K562 (cell line): ENCODE results near the gene FBP2. TPM values are rescaled to one million over a fixed set of nuclear protein-coding genes. Genes with fewer than 3 reads are reported as not detected.

Experiments used
- CTCF ChIP-seq, 3 experiments: IDR thresholded peaks in 2 of 3; conservative IDR thresholded peaks in 1 of 3; 2 replicates each; pipeline ENCODE4 v1.5.1; 2011 to 2012; ENCODE audit warnings: low read length in 3 of 3, mild to moderate bottlenecking in 3 of 3, control low read depth in 2 of 3, improper control_type of control experiment in 1 of 3, inconsistent platforms in 1 of 3, low read depth in 1 of 3, mixed read lengths in 1 of 3, moderate library complexity in 1 of 3; ENCODE audit not compliant: insufficient read depth in 2 of 3
- ELF1 ChIP-seq: fragments of 200-800 bp; sonication (Bioruptor generic); IDR thresholded peaks from 2 replicates; pipeline ENCODE4 v1.6.1; 2016; ENCODE audit warnings: missing genetic modification characterization, missing compliant biosample characterization
- FOXA3 ChIP-seq, 2 experiments: fragments of 450-650 bp in 1 of 2; sonication (generic) in 1 of 2; formaldehyde crosslinking; IDR thresholded peaks in 1 of 2; conservative IDR thresholded peaks in 1 of 2; 2 replicates each; pipeline versions ENCODE4 v1.4.0 to v1.8.0; 2020 to 2022; ENCODE audit warnings: mild to moderate bottlenecking in 2 of 2, missing genetic modification reagents in 1 of 2
- GTF2A2 ChIP-seq: IDR thresholded peaks from 2 replicates; pipeline ENCODE4 v1.6.1; 2016; ENCODE audit warnings: mild to moderate bottlenecking, missing genetic modification characterization, missing compliant biosample characterization
- HINFP ChIP-seq: fragments of 450-650 bp; conservative IDR thresholded peaks from 2 replicates; pipeline ENCODE4 v1.6.1; 2016; ENCODE audit warnings: missing genetic modification characterization, low read depth, mild to moderate bottlenecking, control low read depth, missing compliant biosample characterization
- PCBP1 ChIP-seq: fragments of 200-400 bp; formaldehyde crosslinking; IDR thresholded peaks from 2 replicates; pipeline ENCODE4 v1.6.1; 2018; ENCODE audit warnings: mild to moderate bottlenecking, low read depth, low read length; ENCODE audit not compliant: poor library complexity, severe bottlenecking
- RERE ChIP-seq: sonication (generic); formaldehyde crosslinking; IDR thresholded peaks from 2 replicates; pipeline ENCODE4 v1.8.0; 2023; ENCODE audit warnings: missing genetic modification reagents, mild to moderate bottlenecking, borderline replicate concordance
- TCF7L2 ChIP-seq: fragments of 150-350 bp; IDR thresholded peaks from 2 replicates; pipeline ENCODE4 v1.6.1; 2016; ENCODE audit warnings: low read depth, mild to moderate bottlenecking, low read length, moderate library complexity
- ZNF609 ChIP-seq: sonication (generic); formaldehyde crosslinking; IDR thresholded peaks from 2 replicates; pipeline ENCODE4 v1.8.1; 2023; ENCODE audit warnings: missing genetic modification reagents, mild to moderate bottlenecking, borderline replicate concordance
- polyA plus RNA-seq, 8 experiments: library from polyadenylated mRNA; depleted of rRNA in 4 of 8; stranded (reverse) in 5 of 8; unstranded in 3 of 8; fragments of >200 nt; fragmentation: Nextera tagmentation in 2 of 8; fragmentation: Illumina TruSeq in 1 of 8; extraction: Ambion mirVana in 2 of 8; extraction: Trizol in 1 of 8; gene quantifications; 2 replicates each; pipeline versions ENCODE4 v1.2.1 to v1.2.3, GENCODE V29; 2011 to 2014; ENCODE audit warnings: inconsistent platforms in 1 of 8, missing spikeins in 1 of 8
- total RNA-seq, 7 experiments: library from RNA; depleted of rRNA in 6 of 7; stranded (reverse); fragments of >200 nt in 6 of 7; fragmentation: Illumina TruSeq in 2 of 7; extraction: Trizol in 2 of 7; gene quantifications; 2 replicates each; pipeline versions ENCODE4 v1.2.1 to v1.2.3, GENCODE V29; 2011 to 2021; ENCODE audit warnings: low replicate concordance in 1 of 7

The FBP2 gene
- total and polyA plus RNA-seq, 9 of the 15 experiments (the other 6 are each of a cell fraction or from before 2014, with no cell fraction given), result 0.06 TPM; not detected in 7

GRCh38 chr9:94563548-94563947, 30.1 kb downstream of the FBP2 start (continued):
- no peak for TF ChIP-seq PCBP1
- peak in 1 of 3 experiments; percentile 41; a peak in 2 of 6 replicates for TF ChIP-seq CTCF (IDR thresholded peaks at IDR 0.05 in 2 of 3, conservative IDR thresholded peaks at IDR 0.05 in 1 of 3; ENCODE audit: insufficient read depth in 2 of 3, low read depth in 1 of 3, low read length in 3 of 3)
- TF ChIP-seq RERE (CRISPR knock-in tag), result no peak
- no peak for TF ChIP-seq ELF1
- no peak for TF ChIP-seq ZNF609
- TF ChIP-seq FOXA3 (CRISPR knock-in tag; conservative IDR thresholded peaks at IDR 0.05 in 1 of 2, IDR thresholded peaks at IDR 0.05 in 1 of 2), result peak; percentile 84 to 98
- TF ChIP-seq HINFP, result no peak
- peak; percentile 66; the same call in 1 of the 2 replicates for TF ChIP-seq TCF7L2
- no peak for TF ChIP-seq GTF2A2
